OCI-LY7 (cell line): ENCODE measurements around the gene LRRC75B. TPM values are rescaled to one million over a fixed set of nuclear protein-coding genes. Genes with fewer than 3 reads are reported as not detected.
"Not testable (repeated sequence)": the region's sequence is repeated elsewhere in the genome, so short reads cannot be mapped to it uniquely, and the experiment has no call there.

Experiments used
- Bru-seq: library from RNA; stranded (reverse); fragments of 400-500 nt; gene quantifications from one replicate; lab custom pipeline; 2021; lab: Mats Ljungman, UMichigan
- BruChase-seq, 2 experiments: library from RNA; stranded (reverse); fragments of 400-500 nt; gene quantifications; one replicate each; lab custom pipeline; 2021; lab: Mats Ljungman, UMichigan
- BruUV-seq: library from RNA; stranded (reverse); fragments of 400-500 nt; replicated peaks from 2 replicates; lab custom pipeline; 2021; lab: Mats Ljungman, UMichigan
- CTCF ChIA-PET: fragments of 300-600 bp; sonication (Branson Sonifier 250); formaldehyde crosslinking; loops from one replicate; lab custom pipeline; 2022; ENCODE audit warnings: antibody characterized with exemption; ENCODE audit not compliant: unreplicated experiment; lab: Charles Lee
- POLR2A ChIA-PET: fragments of 300-600 bp; sonication (Branson Sonifier 250); formaldehyde crosslinking; loops from one replicate; lab custom pipeline; 2022; ENCODE audit warnings: antibody characterized with exemption; lab: Charles Lee
- DNase-seq: peaks from one replicate; pipeline ENCODE4 v3.0.0-alpha.2; 2015; ENCODE audit warnings: low spot score
- H2AFZ ChIP-seq: fragments of 200-600 bp; sonication (generic), shearing (Covaris generic); 2 replicates; pipeline ENCODE4 v1.6.1; 2014; ENCODE audit warnings: mild to moderate bottlenecking, antibody characterized with exemption, low read length, moderate library complexity
- H3K27ac ChIP-seq: fragments of 200-600 bp; sonication (generic); 2 replicates; pipeline ENCODE4 v1.5.1; 2014; ENCODE audit warnings: mixed run types, low read depth, mild to moderate bottlenecking, moderate library complexity, low read length, inconsistent platforms; ENCODE audit not compliant: poor library complexity, severe bottlenecking
- H3K36me3 ChIP-seq: fragments of 200-600 bp; sonication (generic); 2 replicates; pipeline ENCODE4 v1.6.1; 2014; ENCODE audit warnings: mild to moderate bottlenecking, antibody characterized with exemption, low read length, moderate library complexity, mixed read lengths; ENCODE audit not compliant: insufficient read depth
- H3K4me1 ChIP-seq: fragments of 200-600 bp; sonication (generic); 2 replicates; pipeline ENCODE4 v1.5.1; 2014; ENCODE audit warnings: mild to moderate bottlenecking, low read length; ENCODE audit not compliant: insufficient read depth, poor library complexity, severe bottlenecking
- H3K4me2 ChIP-seq: fragments of 200-600 bp; sonication (generic); 2 replicates; pipeline ENCODE4 v1.6.1; 2014; ENCODE audit warnings: mild to moderate bottlenecking, low read length
- H3K4me3 ChIP-seq: fragments of 200-600 bp; sonication (generic); 2 replicates; pipeline ENCODE4 v1.5.1; 2014; ENCODE audit warnings: mild to moderate bottlenecking, low read depth, low read length; ENCODE audit not compliant: poor library complexity, severe bottlenecking
- H3K79me2 ChIP-seq: fragments of 200-600 bp; sonication (generic); 2 replicates; pipeline ENCODE4 v1.6.1; 2016; ENCODE audit warnings: low read depth, mild to moderate bottlenecking, low read length, moderate library complexity, mixed read lengths; ENCODE audit not compliant: insufficient read depth
- H3K9me2 ChIP-seq: fragments of 200-600 bp; sonication (generic); 2 replicates; pipeline ENCODE4 v1.6.1; 2016; ENCODE audit warnings: mild to moderate bottlenecking, low read length, mixed read lengths; ENCODE audit not compliant: insufficient read depth
- H3K9me3 ChIP-seq: fragments of 200-600 bp; sonication (generic); 2 replicates; pipeline ENCODE4 v1.6.1; 2014; ENCODE audit warnings: mild to moderate bottlenecking, mixed run types, low read length, mixed read lengths
- H4K20me1 ChIP-seq: fragments of 200-600 bp; sonication (generic); 2 replicates; pipeline ENCODE4 v1.6.1; 2014; ENCODE audit warnings: mild to moderate bottlenecking, antibody characterized with exemption, low read length, moderate library complexity, mixed read lengths; ENCODE audit not compliant: insufficient read depth
- CTCF ChIP-seq: fragments of 200-600 bp; sonication (generic); conservative IDR thresholded peaks from 2 replicates; pipeline ENCODE4 v1.5.1; 2014; ENCODE audit warnings: mild to moderate bottlenecking, antibody characterized with exemption, low read length, moderate library complexity, mixed read lengths
- EZH2phosphoT487 ChIP-seq: fragments of 200-600 bp; sonication (generic); IDR thresholded peaks from 2 replicates; pipeline ENCODE4 v1.6.1; 2018; ENCODE audit warnings: low read depth, borderline replicate concordance, mild to moderate bottlenecking, mixed run types, antibody characterized with exemption, low read length, moderate library complexity, mixed read lengths
- intact Hi-C: fragments of 100-400 bp; cut with micrococcal nuclease; formaldehyde crosslinking; loops from one replicate; pipeline ENCODE4 v1.10.0; 2022; ENCODE audit not compliant: unreplicated experiment
- long read RNA-seq: library from polyadenylated mRNA; stranded (forward); transcript quantifications from one replicate; pipeline ENCODE4 v2.0.0, GENCODE V29; 2022
- total RNA-seq, 2 experiments: library from RNA; depleted of rRNA in 1 of 2; stranded (reverse); fragments of >200 nt in 1 of 2; shearing (Covaris generic) in 1 of 2; gene quantifications; 2 replicates each; pipeline ENCODE4 v1.2.3, GENCODE V29; 2014 to 2022

Gene LRRC75B
- total RNA-seq (2014; rRNA removed; shearing (Covaris generic)) (not detected in 2 replicates), total RNA-seq (2022) (not detected in 2 replicates), Bru-seq, nascent RNA (not detected), BruChase-seq, experiment 1, labeled RNA remaining after a 6-hour chase (not detected), BruChase-seq, experiment 2, labeled RNA remaining after a 2-hour chase (not detected)
- long read RNA-seq: 0 reads

GRCh38 chr22:24592851-24593558 is at the start of gene LRRC75B:
Gene LRRC75B, minus strand, starts transcription at chr22:24593073. Its CDS starts 34 bp downstream, at chr22:24593039.
- CTCF ChIA-PET: no interaction called here
- no peaks in the 10 kb centered on the region for H3K79me2 ChIP-seq
- intact Hi-C loops: no loop called here
- H3K27ac ChIP-seq: no peak within 1 kb of the TSS
- TF ChIP-seq EZH2phosphoT487 (no peak), CTCF (no peak)
- no peaks in the 10 kb centered on the region for H4K20me1 ChIP-seq
- H3K36me3 ChIP-seq: no peaks in the 10 kb centered on the region
- H3K4me3 ChIP-seq: peak within 1 kb of the TSS; percentile 26
- BruUV-seq: no TSS peak
- no peaks in the 10 kb centered on the region for H3K4me1 ChIP-seq
- peak within 1 kb of the TSS; percentile 55; the same call in 1 of the 2 replicates for H3K4me2 ChIP-seq
- no peak within 1 kb of the TSS for H2AFZ ChIP-seq
- no peaks in the 10 kb centered on the region for H3K9me2 ChIP-seq
- no peaks in the 10 kb centered on the region for H3K9me3 ChIP-seq
- POLR2A ChIA-PET: no interaction called here
- no peak for DNase-seq

- H3K36me3 ChIP-seq, H3K4me1 ChIP-seq, CTCF ChIA-PET, H3K9me2 ChIP-seq, H4K20me1 ChIP-seq, H3K79me2 ChIP-seq, H3K4me3 ChIP-seq, BruUV-seq, H3K4me2 ChIP-seq, H3K9me3 ChIP-seq, H2AFZ ChIP-seq, intact Hi-C loops, DNase-seq, H3K27ac ChIP-seq: not testable (repeated sequence)
- POLR2A ChIA-PET: interaction anchor here (0.6 kb wide), 1 partner anchor 123 kb away, joined by 3 read pairs; no protein-coding TSS in a partner anchor
Measured at GRCh38 chr22:24642307-24642706, 49.4 kb upstream of the LRRC75B start.

- intact Hi-C loops, BruUV-seq, CTCF ChIA-PET: not testable (repeated sequence)
Measured at GRCh38 chr22:24636513-24636912, 43.6 kb upstream of the LRRC75B start.

More at GRCh38 chr22:24636513-24636912, 43.6 kb upstream of the LRRC75B start:
- H3K9me2 ChIP-seq, H3K4me1 ChIP-seq, H3K4me3 ChIP-seq, H3K4me2 ChIP-seq, H2AFZ ChIP-seq, H4K20me1 ChIP-seq, DNase-seq, POLR2A ChIA-PET, H3K9me3 ChIP-seq, H3K79me2 ChIP-seq, H3K27ac ChIP-seq, H3K36me3 ChIP-seq: not testable (repeated sequence)
